NB4 (cell line): ENCODE data around the gene MARK4.

ENCODE experiments used
- CTCF ChIP-seq: IDR thresholded peaks from one replicate; pipeline ENCODE4 v1.5.1; 2012; ENCODE audit warnings: low read depth, low read length
- MAX ChIP-seq: IDR thresholded peaks from 2 replicates; pipeline ENCODE4 v1.6.1; 2011; ENCODE audit warnings: low read depth, low read length
- POLR2A ChIP-seq: IDR thresholded peaks from 2 replicates; pipeline ENCODE4 v1.6.1; 2011; ENCODE audit warnings: mild to moderate bottlenecking; ENCODE audit not compliant: insufficient read length; ENCODE audit errors: extremely low read depth

GRCh38 chr19:45279587-45280192 is 28.6 kb downstream of the MARK4 start:
- TF ChIP-seq POLR2A (no peak), CTCF (no peak), MAX (no peak)
